ENCODE measurements around the gene COG5. TPM values are rescaled to one million over a fixed set of nuclear protein-coding genes. Genes with fewer than 3 reads are reported as not detected.
A peak's percentile ranks its signal among the peaks of the same experiment; 100 is the strongest.

COG5 gene
- total RNA-seq, 1 donor from 2014 or later: 49.1 TPM

- H3K9me3 ChIP-seq: no peaks in the 10 kb centered on the region
- peaks cover 11% of the 10 kb centered on the region for H3K36me3 ChIP-seq
- ATAC-seq (peak; percentile 98), DNase-seq (peak; percentile 84)
- intact Hi-C loops (cut with DNase I): no loop called here
- TF ChIP-seq CTCF (IDR thresholded peaks at IDR 0.05): peak; percentile 36
- H3K4me1 ChIP-seq: peaks cover 21% of the 10 kb centered on the region
- H3K27ac ChIP-seq: peak within 1 kb of the TSS; percentile 93
- peak within 1 kb of the TSS; percentile 83 for H3K4me3 ChIP-seq
- no peaks in the 10 kb centered on the region for H3K27me3 ChIP-seq (ENCODE audit: low read depth)
Observed at GRCh38 chr7:107579885-107580715, 16.4 kb upstream of the COG5 start, which contains the start of gene BCAP29. TSS of gene BCAP29 (plus strand) at chr7:107580246. CDS start at chr7:107580773, 527 bp downstream.

GRCh38 chr7:107579554-107579884 is 15.8 kb upstream of the COG5 start:
- no peaks in the 10 kb centered on the region for H3K27me3 ChIP-seq (ENCODE audit: low read depth)
- peaks cover 5% of the 10 kb centered on the region for H3K36me3 ChIP-seq
- H3K4me3 ChIP-seq: peak overlapping the region; percentile 83
- ATAC-seq: peak; percentile 4 to 19
- H3K27ac ChIP-seq: peak overlapping the region; percentile 93
- no peak for TF ChIP-seq CTCF (IDR thresholded peaks at IDR 0.05)
- H3K4me1 ChIP-seq: peaks cover 21% of the 10 kb centered on the region
- H3K9me3 ChIP-seq: no peaks in the 10 kb centered on the region
- no peak for DNase-seq
- intact Hi-C loops (cut with DNase I): no loop called here

- ATAC-seq (no peak), DNase-seq (no peak)
- Histone ChIP-seq H3K27ac (no peak overlapping the region), H3K4me1 (no peaks in the 10 kb centered on the region), H3K9me3 (no peaks in the 10 kb centered on the region), H3K27me3 (ENCODE audit: low read depth) (no peaks in the 10 kb centered on the region), H3K4me3 (no peak overlapping the region), H3K36me3 (no peaks in the 10 kb centered on the region)
- TF ChIP-seq CTCF (IDR thresholded peaks at IDR 0.05): no peak
- intact Hi-C loops (cut with DNase I): no loop called here
Observed at GRCh38 chr7:107573537-107573936, 9.8 kb upstream of the COG5 start.

- H3K27ac ChIP-seq: no peak overlapping the region
- no peak overlapping the region for H3K4me3 ChIP-seq
- no peaks in the 10 kb centered on the region for H3K9me3 ChIP-seq
- H3K27me3 ChIP-seq (ENCODE audit: low read depth): no peaks in the 10 kb centered on the region
- no peak for DNase-seq
- no peak for ATAC-seq
- intact Hi-C loops (cut with DNase I): no loop called here
- H3K4me1 ChIP-seq: no peaks in the 10 kb centered on the region
- TF ChIP-seq CTCF (IDR thresholded peaks at IDR 0.05): no peak
- no peaks in the 10 kb centered on the region for H3K36me3 ChIP-seq
Observed at GRCh38 chr7:107570298-107570697, 6.6 kb upstream of the COG5 start.

- no peak for TF ChIP-seq CTCF (IDR thresholded peaks at IDR 0.05)
- no peak for ATAC-seq
- H3K9me3 ChIP-seq: no peaks in the 10 kb centered on the region
- H3K36me3 ChIP-seq: no peaks in the 10 kb centered on the region
- peak overlapping the region; percentile 88 for H3K4me3 ChIP-seq
- intact Hi-C loops (cut with DNase I): no loop called here
- peak overlapping the region; percentile 97 for H3K27ac ChIP-seq
- peaks cover 43% of the 10 kb centered on the region for H3K4me1 ChIP-seq
- no peaks in the 10 kb centered on the region for H3K27me3 ChIP-seq (ENCODE audit: low read depth)
- DNase-seq: no peak
Observed at GRCh38 chr7:107564553-107565298, 1.0 kb upstream of the COG5 start.
